H1 (cell line): ENCODE data around the gene MUC5B. TPM values are rescaled to one million over a fixed set of nuclear protein-coding genes. Genes with fewer than 3 reads are reported as not detected.
"Not testable (repeated sequence)": the region's sequence is repeated elsewhere in the genome, so short reads cannot be mapped to it uniquely, and the experiment has no call there.

Experiments used
- CTCF ChIA-PET: fragments of 300-600 bp; sonication (Branson Sonifier 250); formaldehyde crosslinking; loops from one replicate; lab custom pipeline; 2021; ENCODE audit not compliant: partially characterized antibody; lab: Charles Lee
- POLR2A ChIA-PET: fragments of 300-600 bp; sonication (Branson Sonifier 250); formaldehyde crosslinking; loops from one replicate; lab custom pipeline; 2021; ENCODE audit warnings: inconsistent platforms; ENCODE audit not compliant: partially characterized antibody; lab: Charles Lee
- DNase-seq, 2 experiments: peaks; one replicate each; pipeline versions ENCODE4 v3.0.0 to v3.0.0-alpha.2; 2010 to 2022; ENCODE audit warnings: low spot score in 2 of 2, low read depth in 1 of 2, mixed read lengths in 1 of 2
- FAIRE-seq: peaks from 2 replicates; lab custom pipeline; 2011; peaks lifted over from hg19 to GRCh38; lab: Jason Lieb, UNC
- H2AFZ ChIP-seq: 2 replicates; pipeline ENCODE4 v1.8.1; 2012; ENCODE audit warnings: low read length, inconsistent platforms
- H2AK5ac ChIP-seq: 2 replicates; pipeline ENCODE4 v1.6.1; 2013; ENCODE audit warnings: low read depth, low read length
- H2BK120ac ChIP-seq: replicated peaks from 2 replicates; pipeline ENCODE3; 2013; ENCODE audit warnings: low read depth, low read length, inconsistent platforms
- H2BK12ac ChIP-seq: 2 replicates; pipeline ENCODE4 v1.6.1; 2013; ENCODE audit warnings: low read depth, low read length
- H2BK15ac ChIP-seq: 2 replicates; pipeline ENCODE4 v1.6.1; 2013; ENCODE audit warnings: low read length
- H2BK20ac ChIP-seq: 2 replicates; pipeline ENCODE4 v1.6.1; 2013; ENCODE audit warnings: low read length
- H2BK5ac ChIP-seq: 2 replicates; pipeline ENCODE4 v1.6.1; 2013; ENCODE audit warnings: low read depth, low read length
- H3K14ac ChIP-seq: 2 replicates; pipeline ENCODE4 v1.6.1; 2013; ENCODE audit warnings: inconsistent platforms; ENCODE audit not compliant: insufficient read length
- H3K18ac ChIP-seq: 2 replicates; pipeline ENCODE4 v1.6.1; 2013; ENCODE audit warnings: low read length; ENCODE audit errors: extremely low read depth
- H3K23ac ChIP-seq: 2 replicates; pipeline ENCODE4 v1.6.1; 2013; ENCODE audit warnings: inconsistent platforms; ENCODE audit not compliant: insufficient read length
- H3K23me2 ChIP-seq: 2 replicates; pipeline ENCODE4 v1.6.1; 2013; ENCODE audit warnings: low read depth, low read length
- H3K27ac ChIP-seq: 2 replicates; pipeline ENCODE4 v1.6.1; 2011; ENCODE audit warnings: low read depth, low read length, inconsistent platforms
- H3K27me3 ChIP-seq, 4 experiments: replicated peaks in 1 of 4; 1 replicate in 1 of 4; 2 replicates in 3 of 4; pipeline versions ENCODE4 v1.6.1 to v1.8.1; 2011 to 2013; ENCODE audit warnings: low read length in 3 of 4, mild to moderate bottlenecking in 3 of 4, inconsistent platforms in 2 of 4, mixed read lengths in 2 of 4, moderate library complexity in 1 of 4; ENCODE audit not compliant: control insufficient read depth in 3 of 4, insufficient read depth in 3 of 4; ENCODE audit errors: extremely low read depth in 1 of 4
- H3K36me3 ChIP-seq, 4 experiments: 2 replicates each; pipeline versions ENCODE4 v1.6.1 to v1.8.1; 2011 to 2013; ENCODE audit warnings: mild to moderate bottlenecking in 4 of 4, low read length in 3 of 4, moderate library complexity in 2 of 4, control low read depth in 1 of 4, inconsistent platforms in 1 of 4; ENCODE audit not compliant: insufficient read depth in 4 of 4, control insufficient read depth in 2 of 4
- H3K4ac ChIP-seq: replicated peaks from 2 replicates; pipeline ENCODE3; 2013; ENCODE audit warnings: low read length, low read depth, mixed read lengths, inconsistent platforms; ENCODE audit not compliant: insufficient read length
- H3K4me1 ChIP-seq, 4 experiments: replicated peaks in 1 of 4; 1 replicate in 1 of 4; 2 replicates in 3 of 4; pipeline versions ENCODE4 v1.6.1 to v1.8.1; 2011 to 2013; ENCODE audit warnings: low read length in 3 of 4, inconsistent platforms in 2 of 4, mixed read lengths in 1 of 4; ENCODE audit not compliant: insufficient read depth in 4 of 4, control insufficient read depth in 3 of 4
- H3K4me2 ChIP-seq, 2 experiments: 2 replicates each; pipeline versions ENCODE4 v1.6.1 to v1.8.1; 2011 to 2013; ENCODE audit warnings: low read depth in 2 of 2, low read length in 2 of 2, control low read depth in 1 of 2, inconsistent platforms in 1 of 2, mild to moderate bottlenecking in 1 of 2; ENCODE audit not compliant: insufficient read depth in 1 of 2
- H3K4me3 ChIP-seq, 4 experiments: fragments of 200-600, 300-600 bp in 1 of 4; sonication (generic), shearing (Covaris generic), sonication (Bioruptor Twin) in 1 of 4; 2 replicates each; pipeline versions ENCODE4 v1.5.1 to v1.8.1; 2011 to 2016; ENCODE audit warnings: low read length in 4 of 4, low read depth in 3 of 4, control low read depth in 2 of 4, inconsistent platforms in 2 of 4, mild to moderate bottlenecking in 2 of 4, mixed read lengths in 1 of 4, moderate library complexity in 1 of 4; ENCODE audit not compliant: insufficient read depth in 2 of 4; ENCODE audit errors: extremely low read depth in 1 of 4
- H3K56ac ChIP-seq: replicated peaks from 2 replicates; pipeline ENCODE3; 2013; ENCODE audit warnings: low read depth, mild to moderate bottlenecking, mixed read lengths, low read length, inconsistent platforms; ENCODE audit not compliant: insufficient read length
- H3K79me1 ChIP-seq: 2 replicates; pipeline ENCODE4 v1.6.1; 2013; ENCODE audit warnings: low read depth, low read length, control low read depth
- H3K79me2 ChIP-seq, 2 experiments: 2 replicates each; pipeline versions ENCODE4 v1.6.1 to v1.8.1; 2012 to 2013; ENCODE audit warnings: low read length in 2 of 2, mild to moderate bottlenecking in 2 of 2, inconsistent platforms in 1 of 2; ENCODE audit not compliant: insufficient read depth in 2 of 2, control insufficient read depth in 1 of 2
- H3K9ac ChIP-seq, 4 experiments: replicated peaks in 1 of 4; 1 replicate in 1 of 4; 2 replicates in 3 of 4; pipeline versions ENCODE4 v1.6.1 to v1.8.1; 2011 to 2013; ENCODE audit warnings: low read depth in 3 of 4, low read length in 3 of 4, control low read depth in 2 of 4, mild to moderate bottlenecking in 2 of 4, moderate library complexity in 2 of 4, inconsistent platforms in 1 of 4; ENCODE audit errors: extremely low read depth in 1 of 4
- H3K9me3 ChIP-seq, 2 experiments: 2 replicates each; pipeline versions ENCODE4 v1.6.1 to v1.8.1; 2012 to 2013; ENCODE audit warnings: mild to moderate bottlenecking in 2 of 2, moderate library complexity in 2 of 2, control low read depth in 1 of 2, inconsistent platforms in 1 of 2, low read depth in 1 of 2, low read length in 1 of 2, mixed read lengths in 1 of 2; ENCODE audit not compliant: insufficient read depth in 2 of 2
- H4K20me1 ChIP-seq, 2 experiments: replicated peaks in 1 of 2; 2 replicates each; pipeline versions ENCODE3 to v1.8.1; 2011 to 2013; ENCODE audit warnings: inconsistent platforms in 2 of 2, low read length in 2 of 2, mild to moderate bottlenecking in 1 of 2; ENCODE audit not compliant: insufficient read depth in 2 of 2, control insufficient read depth in 1 of 2
- H4K5ac ChIP-seq: 2 replicates; pipeline ENCODE4 v1.6.1; 2013; ENCODE audit warnings: low read length, low read depth, mixed read lengths, inconsistent platforms; ENCODE audit not compliant: insufficient read length
- H4K8ac ChIP-seq: 2 replicates; pipeline ENCODE4 v1.8.0; 2013; ENCODE audit warnings: mild to moderate bottlenecking, moderate library complexity, low read length, inconsistent platforms; ENCODE audit not compliant: insufficient read depth; ENCODE audit errors: extremely low read depth
- H4K91ac ChIP-seq: replicated peaks from 2 replicates; pipeline ENCODE3; 2013; ENCODE audit warnings: low read length, mixed read lengths, inconsistent platforms; ENCODE audit not compliant: insufficient read length
- GABPA ChIP-seq: IDR thresholded peaks from 2 replicates; pipeline ENCODE4 v1.6.1; 2011; ENCODE audit warnings: mild to moderate bottlenecking, low read length, moderate library complexity, borderline replicate concordance; ENCODE audit not compliant: insufficient read depth
- WGBS, 2 experiments: shearing (Covaris generic) in 1 of 2; methylation state at CpG; one replicate each; pipeline versions ENCODE4 v1.1.6 to v1.1.7; 2013 to 2015; ENCODE audit warnings: low lambda C conversion rate in 2 of 2, mixed read lengths in 2 of 2, inconsistent platforms in 1 of 2, low coverage in 1 of 2, missing lambda C conversion rate in 1 of 2; ENCODE audit not compliant: insufficient replicate concordance in 2 of 2, insufficient coverage in 1 of 2, insufficient read length in 1 of 2; ENCODE audit errors: extremely low coverage in 1 of 2, missing lambda C conversion rate in 1 of 2; 5-methylcytosine and 5-hydroxymethylcytosine counted together
- polyA plus RNA-seq, 7 experiments: library from polyadenylated mRNA; depleted of rRNA in 3 of 7; stranded (reverse) in 5 of 7; unstranded in 2 of 7; fragments of >200 nt in 5 of 7; fragments of 200-250 nt in 2 of 7; gene quantifications; 1 replicate in 5 of 7; 2 replicates in 1 of 7; 4 replicates in 1 of 7; pipeline versions ENCODE4 v1.2.1 to v1.2.3, GENCODE V29; 2011 to 2013; ENCODE audit warnings: missing spikeins in 2 of 7, mixed read lengths in 2 of 7
- total RNA-seq: library from RNA; stranded (reverse); fragmentation: NEBNext Ultra II Directional; extraction: Animal tissue kit (Norgen Biotek cat#: 25700); gene quantifications from 2 replicates; pipeline ENCODE4 v1.2.1, GENCODE V29; 2021

Gene MUC5B
- total and polyA plus RNA-seq, 2 of the 8 experiments (the other 6 are each of a cell fraction or from before 2014, with no cell fraction given) = 0.02 to 0.03 TPM

DNA sequence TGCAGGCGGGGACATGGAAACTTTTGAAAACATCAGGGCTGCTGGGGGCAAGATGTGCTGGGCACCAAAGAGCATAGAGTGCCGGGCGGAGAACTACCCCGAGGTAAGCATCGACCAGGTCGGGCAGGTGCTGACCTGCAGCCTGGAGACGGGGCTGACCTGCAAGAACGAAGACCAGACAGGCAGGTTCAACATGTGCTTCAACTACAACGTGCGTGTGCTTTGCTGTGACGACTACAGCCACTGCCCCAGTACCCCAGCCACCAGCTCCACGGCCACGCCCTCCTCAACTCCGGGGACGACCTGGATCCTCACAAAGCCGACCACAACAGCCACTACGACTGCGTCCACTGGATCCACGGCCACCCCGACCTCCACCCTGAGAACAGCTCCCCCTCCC lies 19.4 kb downstream of the MUC5B start:
- FAIRE-seq = no peak

GRCh38 chr11:1242751-1243150 lies 19.9 kb downstream of the MUC5B start:
- FAIRE-seq, H3K9ac ChIP-seq, H3K23ac ChIP-seq, H4K20me1 ChIP-seq, H2AK5ac ChIP-seq, H2BK5ac ChIP-seq, CTCF ChIA-PET, H3K4me1 ChIP-seq, H3K14ac ChIP-seq, H4K91ac ChIP-seq, H3K4ac ChIP-seq, H2BK20ac ChIP-seq, H3K4me2 ChIP-seq, H2BK12ac ChIP-seq, H3K18ac ChIP-seq, H3K23me2 ChIP-seq, H2BK15ac ChIP-seq, POLR2A ChIA-PET, H3K79me2 ChIP-seq, H3K79me1 ChIP-seq, H4K8ac ChIP-seq, H3K27me3 ChIP-seq, DNase-seq, H2AFZ ChIP-seq, H3K27ac ChIP-seq, H3K4me3 ChIP-seq, H4K5ac ChIP-seq, H2BK120ac ChIP-seq, H3K56ac ChIP-seq, H3K36me3 ChIP-seq: not testable (repeated sequence)
- 71% methylated on average over 4 of the region's 11 CpGs; no CpG with 5 or more reads in 1 of the 2 experiments for WGBS, 2 experiments
- peaks cover 6 to 57% of the 10 kb centered on the region in 2 experiments; a peak in 3 of 4 replicates for H3K9me3 ChIP-seq

More for the DNA sequence above, 19.4 kb downstream of the MUC5B start:
- H3K4ac ChIP-seq = no peak overlapping the region
- H2AFZ ChIP-seq = no peak overlapping the region
- no peak overlapping the region for H3K56ac ChIP-seq
- no peak overlapping the region for H3K18ac ChIP-seq
- H3K27me3 ChIP-seq = no peaks in the 10 kb centered on the region
- no peak overlapping the region for H4K91ac ChIP-seq
- H3K79me2 ChIP-seq = no peaks in the 10 kb centered on the region
- WGBS, 2 experiments = 91% methylated on average over 20 of the region's 20 CpGs; no CpG with 5 or more reads in 1 of the 2 experiments
- no peak for DNase-seq
- H3K27ac ChIP-seq = no peak overlapping the region
- H3K36me3 ChIP-seq = no peaks in the 10 kb centered on the region
- no peak overlapping the region for H3K14ac ChIP-seq
- no peak overlapping the region for H2AK5ac ChIP-seq
- H3K9ac ChIP-seq = no peak overlapping the region
- no peak overlapping the region for H2BK15ac ChIP-seq
- no peaks in the 10 kb centered on the region for H3K4me1 ChIP-seq
- H2BK20ac ChIP-seq = no peak overlapping the region
- peaks cover 6 to 54% of the 10 kb centered on the region in 2 experiments; a peak in 3 of 4 replicates for H3K9me3 ChIP-seq
- H3K23ac ChIP-seq = no peak overlapping the region
- ChIA-PET CTCF (no interaction called here), POLR2A (no interaction called here)
- no peak overlapping the region for H4K5ac ChIP-seq
- TF ChIP-seq GABPA = no peak
- peaks cover 0 to 1% of the 10 kb centered on the region in 2 experiments for H4K20me1 ChIP-seq
- H4K8ac ChIP-seq = no peak overlapping the region
- no peak overlapping the region for H2BK5ac ChIP-seq
- no peak overlapping the region for H3K4me2 ChIP-seq
- H2BK120ac ChIP-seq = no peak overlapping the region
- H3K4me3 ChIP-seq = no peak overlapping the region
- no peaks in the 10 kb centered on the region for H3K79me1 ChIP-seq
- H2BK12ac ChIP-seq = no peak overlapping the region
- H3K23me2 ChIP-seq = no peaks in the 10 kb centered on the region
